Neuronal stem cell (in vitro differentiated cells): ENCODE results near the gene PRICKLE1.

ENCODE experiments used
- DNase-seq: peaks from one replicate; pipeline ENCODE4 v3.0.0-alpha.2; 2013; ENCODE audit warnings: low spot score
- H2AFZ ChIP-seq: one replicate; pipeline ENCODE4 v1.6.1; 2013; ENCODE audit warnings: mild to moderate bottlenecking, low read length, inconsistent platforms
- H2AK5ac ChIP-seq: 2 replicates; pipeline ENCODE4 v1.6.1; 2013; ENCODE audit warnings: low read depth, mild to moderate bottlenecking, inconsistent platforms, low read length, moderate library complexity, mixed read lengths
- H2BK120ac ChIP-seq: 2 replicates; pipeline ENCODE4 v1.6.1; 2013; ENCODE audit warnings: low read depth, mild to moderate bottlenecking, inconsistent platforms, low read length, moderate library complexity, mixed read lengths
- H2BK12ac ChIP-seq: one replicate; pipeline ENCODE4 v1.6.1; 2013; ENCODE audit warnings: low read length, inconsistent platforms
- H2BK15ac ChIP-seq: 2 replicates; pipeline ENCODE4 v1.6.1; 2013; ENCODE audit warnings: mild to moderate bottlenecking, low read length, inconsistent platforms, mixed read lengths
- H2BK5ac ChIP-seq: one replicate; pipeline ENCODE4 v1.6.1; 2013; ENCODE audit warnings: inconsistent platforms, mild to moderate bottlenecking, low read length, moderate library complexity
- H3K14ac ChIP-seq: one replicate; pipeline ENCODE4 v1.6.1; 2013; ENCODE audit warnings: low read length, inconsistent platforms
- H3K18ac ChIP-seq: 2 replicates; pipeline ENCODE4 v1.6.1; 2013; ENCODE audit warnings: low read length, inconsistent platforms
- H3K23ac ChIP-seq: 2 replicates; pipeline ENCODE4 v1.6.1; 2013; ENCODE audit warnings: low read depth, mild to moderate bottlenecking, mixed read lengths, low read length, inconsistent platforms; ENCODE audit not compliant: poor library complexity
- H3K27ac ChIP-seq: replicated peaks from 3 replicates; pipeline ENCODE4 v1.5.1; 2013; ENCODE audit warnings: low read length, inconsistent platforms
- H3K27me3 ChIP-seq, 3 experiments: 2 replicates each; pipeline ENCODE4 v1.6.1; 2013; ENCODE audit warnings: low read length in 3 of 3, mild to moderate bottlenecking in 2 of 3, inconsistent platforms in 1 of 3, low read depth in 1 of 3, mixed read lengths in 1 of 3, moderate library complexity in 1 of 3; ENCODE audit not compliant: control insufficient read depth in 3 of 3, insufficient read depth in 3 of 3
- H3K36me3 ChIP-seq, 2 donors: replicated peaks in 1 of 2; 2 replicates each; pipeline ENCODE4 v1.6.1; 2013; ENCODE audit warnings: low read length in 2 of 2; ENCODE audit not compliant: control insufficient read depth in 2 of 2, insufficient read depth in 2 of 2
- H3K4ac ChIP-seq: 2 replicates; pipeline ENCODE4 v1.6.1; 2013; ENCODE audit warnings: inconsistent platforms, mild to moderate bottlenecking, low read length, moderate library complexity
- H3K4me1 ChIP-seq, 2 donors: 1 replicate in 1 of 2; 2 replicates in 1 of 2; pipeline ENCODE4 v1.6.1; 2013; ENCODE audit warnings: low read length in 2 of 2, low read depth in 1 of 2; ENCODE audit not compliant: control insufficient read depth in 2 of 2, insufficient read depth in 1 of 2
- H3K4me2 ChIP-seq: one replicate; pipeline ENCODE4 v1.6.1; 2013; ENCODE audit warnings: mild to moderate bottlenecking, low read length, inconsistent platforms; ENCODE audit not compliant: insufficient read depth, poor library complexity, severe bottlenecking
- H3K4me3 ChIP-seq, 2 donors: 2 replicates each; pipeline ENCODE4 v1.5.1; 2013; ENCODE audit warnings: low read length in 2 of 2, mild to moderate bottlenecking in 2 of 2, inconsistent platforms in 1 of 2, moderate library complexity in 1 of 2
- H3K79me1 ChIP-seq: one replicate; pipeline ENCODE4 v1.6.1; 2013; ENCODE audit warnings: low read depth, mild to moderate bottlenecking, inconsistent platforms, low read length, moderate library complexity
- H3K9ac ChIP-seq: one replicate; pipeline ENCODE4 v1.6.1; 2013; ENCODE audit warnings: mild to moderate bottlenecking, low read depth, low read length, inconsistent platforms; ENCODE audit not compliant: poor library complexity
- H3K9me3 ChIP-seq, 2 donors: replicated peaks in 1 of 2; 2 replicates each; pipeline versions ENCODE3 to v1.6.1; 2013; ENCODE audit warnings: low read length in 2 of 2, mild to moderate bottlenecking in 2 of 2, inconsistent platforms in 1 of 2, low read depth in 1 of 2, mixed read lengths in 1 of 2, moderate library complexity in 1 of 2; ENCODE audit not compliant: control insufficient read depth in 2 of 2, insufficient read depth in 1 of 2
- H4K8ac ChIP-seq: one replicate; pipeline ENCODE4 v1.6.1; 2013; ENCODE audit warnings: low read depth, mild to moderate bottlenecking, inconsistent platforms, low read length, moderate library complexity
- H4K91ac ChIP-seq: one replicate; pipeline ENCODE4 v1.6.1; 2013; ENCODE audit warnings: low read length, low read depth, mild to moderate bottlenecking, inconsistent platforms; ENCODE audit not compliant: poor library complexity
- WGBS, 2 donors: extraction: QIAGEN DNeasy Blood & Tissue Kit; methylation state at CpG; one replicate each; pipeline ENCODE4 v1.1.7; 2013; ENCODE audit warnings: missing lambda C conversion rate in 2 of 2, mixed read lengths in 1 of 2; ENCODE audit not compliant: insufficient read length in 2 of 2, insufficient replicate concordance in 1 of 2; ENCODE audit errors: extremely low coverage in 2 of 2; 5-methylcytosine and 5-hydroxymethylcytosine counted together

PRICKLE1 gene

DNA sequence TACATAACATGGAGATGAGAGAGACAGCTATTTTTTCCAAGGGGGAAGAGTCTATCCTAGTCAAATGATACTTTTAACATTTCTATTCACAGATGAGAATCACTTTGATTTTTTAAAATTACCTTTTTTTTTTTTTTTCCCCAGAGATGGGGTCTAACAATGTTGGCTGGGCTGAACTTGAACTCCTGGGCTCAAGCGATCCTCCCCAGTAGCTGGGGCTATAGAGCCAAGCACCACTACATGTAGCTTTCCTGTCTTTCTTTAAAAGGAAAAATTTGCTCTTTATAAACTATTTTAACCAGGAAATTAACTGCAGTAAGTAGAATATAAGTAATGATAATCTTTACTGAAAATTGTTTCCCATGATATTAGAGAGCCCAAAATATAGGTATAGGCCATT is 3.3 kb downstream of the PRICKLE1 start:
- H4K91ac ChIP-seq: no peak overlapping the region
- H3K36me3 ChIP-seq: no peaks in the 10 kb centered on the region
- no peak overlapping the region for H2AFZ ChIP-seq
- WGBS, 2 donors: no CpG with 5 or more reads among the region's 1 CpG
- H2BK15ac ChIP-seq: no peak overlapping the region
- H2BK5ac ChIP-seq: no peak overlapping the region
- H3K27ac ChIP-seq: no peak overlapping the region
- H3K79me1 ChIP-seq: no peaks in the 10 kb centered on the region
- H2BK120ac ChIP-seq: no peak overlapping the region
- peaks cover 0 to 17% (median 0%) of the 10 kb centered on the region in 3 experiments for H3K27me3 ChIP-seq
- no peak overlapping the region for H4K8ac ChIP-seq
- DNase-seq: no peak
- no peak overlapping the region for H3K4me2 ChIP-seq
- H2AK5ac ChIP-seq: no peak overlapping the region
- peaks cover 6 to 10% of the 10 kb centered on the region in 2 donors for H3K4me1 ChIP-seq
- no peak overlapping the region for H3K4me3 ChIP-seq
- no peak overlapping the region for H3K14ac ChIP-seq
- no peak overlapping the region for H3K18ac ChIP-seq
- H3K9ac ChIP-seq: no peak overlapping the region
- H3K9me3 ChIP-seq: no peaks in the 10 kb centered on the region
- H3K4ac ChIP-seq: no peak overlapping the region
- no peak overlapping the region for H3K23ac ChIP-seq
- H2BK12ac ChIP-seq: no peak overlapping the region

DNA sequence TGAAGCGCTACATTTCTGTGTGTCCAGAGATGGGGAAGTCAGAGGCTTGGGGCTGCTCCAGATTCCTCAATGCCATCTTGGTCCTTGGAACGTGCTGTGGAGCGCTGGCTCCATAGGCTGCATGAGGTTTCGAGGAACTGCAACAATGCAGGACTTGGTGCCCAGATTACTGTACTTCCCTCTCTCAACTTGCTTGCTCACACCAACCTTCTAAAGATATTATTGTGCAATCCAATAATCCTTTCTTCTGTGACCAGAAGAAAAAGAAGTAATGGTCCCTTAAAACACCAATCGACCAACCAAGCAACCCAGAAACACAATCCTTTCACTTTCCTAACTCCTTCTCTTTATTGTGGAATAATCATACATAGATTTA is 3.7 kb downstream of the PRICKLE1 start:
- no peak overlapping the region for H2BK12ac ChIP-seq
- H3K4me1 ChIP-seq: peaks cover 6 to 10% of the 10 kb centered on the region in 2 donors
- H3K27ac ChIP-seq: no peak overlapping the region
- no peak overlapping the region for H2BK5ac ChIP-seq
- peaks cover 0 to 17% (median 0%) of the 10 kb centered on the region in 3 experiments for H3K27me3 ChIP-seq
- no peak overlapping the region for H2BK15ac ChIP-seq
- no peak overlapping the region for H3K4ac ChIP-seq
- no peaks in the 10 kb centered on the region for H3K36me3 ChIP-seq
- H3K18ac ChIP-seq: no peak overlapping the region
- no peak overlapping the region for H2AFZ ChIP-seq
- no peak overlapping the region for H4K91ac ChIP-seq
- H3K9ac ChIP-seq: no peak overlapping the region
- H3K14ac ChIP-seq: no peak overlapping the region
- no peak overlapping the region for H2BK120ac ChIP-seq
- H3K23ac ChIP-seq: no peak overlapping the region
- no peaks in the 10 kb centered on the region for H3K9me3 ChIP-seq
- no peak overlapping the region for H2AK5ac ChIP-seq
- H3K4me2 ChIP-seq: no peak overlapping the region
- no peak overlapping the region for H4K8ac ChIP-seq
- no peaks in the 10 kb centered on the region for H3K79me1 ChIP-seq
- DNase-seq: no peak
- H3K4me3 ChIP-seq: no peak overlapping the region
- no CpG with 5 or more reads among the region's 5 CpGs for WGBS, 2 donors

DNA sequence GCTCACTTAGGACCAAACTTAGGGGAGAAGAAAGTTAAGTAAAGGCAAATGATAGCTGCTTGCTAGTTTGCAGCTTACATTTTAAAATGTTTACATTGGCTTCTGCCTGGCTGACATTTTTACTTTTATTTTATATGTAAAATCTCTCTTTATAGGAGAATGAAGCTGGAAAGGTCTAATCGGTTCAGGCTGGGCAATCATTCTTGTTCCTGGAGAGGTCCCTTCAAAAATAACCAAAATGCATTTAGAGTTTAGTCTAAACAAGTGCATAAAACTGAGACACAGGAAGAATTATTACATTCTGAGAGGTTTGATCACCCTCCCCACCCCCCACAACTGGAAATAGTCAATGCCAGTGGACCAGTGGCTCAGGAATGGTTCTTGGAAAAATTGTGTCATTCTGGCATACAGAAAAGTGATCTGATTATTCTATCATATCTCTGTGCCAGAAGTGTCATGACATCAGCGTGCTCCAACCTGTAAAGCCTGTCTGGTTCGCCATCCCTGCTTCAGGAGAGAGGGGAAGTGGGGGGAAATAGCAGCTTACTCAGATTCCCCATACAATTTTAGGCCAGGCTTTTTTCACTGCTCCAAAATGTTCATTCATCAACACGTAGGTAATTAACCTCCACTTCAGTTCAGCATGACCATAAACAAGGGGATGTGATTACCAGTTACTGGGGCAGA is 4.2 kb downstream of the PRICKLE1 start:
- H3K4ac ChIP-seq: no peak overlapping the region
- H2AFZ ChIP-seq: no peak overlapping the region
- no peak for DNase-seq
- H3K23ac ChIP-seq: no peak overlapping the region
- H3K14ac ChIP-seq: no peak overlapping the region
- H2BK12ac ChIP-seq: no peak overlapping the region
- no peak overlapping the region for H4K8ac ChIP-seq
- no peak overlapping the region for H3K9ac ChIP-seq
- H3K27me3 ChIP-seq: peaks cover 0 to 13% (median 0%) of the 10 kb centered on the region in 3 experiments
- H3K4me1 ChIP-seq: peaks cover 6 to 10% of the 10 kb centered on the region in 2 donors
- no peak overlapping the region for H3K18ac ChIP-seq
- no peak overlapping the region for H2BK5ac ChIP-seq
- H3K9me3 ChIP-seq: no peaks in the 10 kb centered on the region
- no peak overlapping the region for H4K91ac ChIP-seq
- H3K36me3 ChIP-seq: no peaks in the 10 kb centered on the region
- no peak overlapping the region for H3K27ac ChIP-seq
- H3K79me1 ChIP-seq: no peaks in the 10 kb centered on the region
- no peak overlapping the region for H3K4me2 ChIP-seq
- H3K4me3 ChIP-seq: no peak overlapping the region
- H2BK120ac ChIP-seq: no peak overlapping the region
- no peak overlapping the region for H2AK5ac ChIP-seq
- no peak overlapping the region for H2BK15ac ChIP-seq
- no CpG with 5 or more reads among the region's 4 CpGs for WGBS, 2 donors

DNA sequence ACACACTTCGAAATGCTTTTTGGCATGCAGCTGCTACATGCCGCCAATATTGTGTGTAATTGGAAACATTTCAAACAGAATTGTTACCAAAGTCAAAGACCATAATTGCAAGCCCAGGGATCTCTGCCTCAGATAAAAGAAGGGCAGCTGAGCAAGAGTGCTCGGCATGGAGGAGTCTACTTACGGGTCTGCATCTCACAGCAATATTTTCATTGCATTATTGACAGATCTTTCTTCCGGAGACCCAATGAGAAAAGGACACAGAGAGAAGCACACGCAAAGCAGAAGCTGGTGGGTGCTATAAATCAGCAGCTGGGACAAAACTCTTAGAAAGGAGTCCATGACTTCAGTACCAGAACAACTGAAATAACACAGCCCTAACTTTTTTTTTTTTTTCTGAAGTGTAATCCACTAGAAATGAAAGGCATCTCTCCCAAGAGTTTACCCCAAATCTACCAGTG is 4.9 kb downstream of the PRICKLE1 start:
- Histone ChIP-seq H2BK12ac (no peak overlapping the region), H3K79me1 (no peaks in the 10 kb centered on the region), H4K91ac (no peak overlapping the region), H3K14ac (no peak overlapping the region), H3K9me3 (no peaks in the 10 kb centered on the region), H2AK5ac (no peak overlapping the region), H3K23ac (no peak overlapping the region), H3K4me2 (no peak overlapping the region), H2BK15ac (no peak overlapping the region), H2BK5ac (no peak overlapping the region), H3K4me3 (no peak overlapping the region), H4K8ac (no peak overlapping the region), H3K36me3 (no peaks in the 10 kb centered on the region), H3K27me3 (peaks cover 0 to 10% (median 0%) of the 10 kb centered on the region in 3 experiments), H3K9ac (no peak overlapping the region), H3K27ac (no peak overlapping the region), H3K18ac (no peak overlapping the region), H2AFZ (no peak overlapping the region), H2BK120ac (no peak overlapping the region), H3K4ac (no peak overlapping the region), H3K4me1 (peaks cover 6 to 10% of the 10 kb centered on the region in 2 donors)
- WGBS, 2 donors: no CpG with 5 or more reads among the region's 6 CpGs
- no peak for DNase-seq
